ENCODE measurements around the gene KCNIP4.

Gene KCNIP4

GRCh38 chr4:20944961-20945360 lies 1003.6 kb downstream of the KCNIP4 start:
- DNase-seq (ENCODE audit: low spot score): no peak

- DNase-seq (ENCODE audit: low spot score): no peak
Observed at GRCh38 chr4:20944451-20944850, 1004.1 kb downstream of the KCNIP4 start.

- DNase-seq (ENCODE audit: low spot score): no peak
Observed at GRCh38 chr4:20938204-20938603, 1010.4 kb downstream of the KCNIP4 start.

- no peak for DNase-seq (ENCODE audit: low spot score)
Observed at GRCh38 chr4:20926529-20926928, 1022.0 kb downstream of the KCNIP4 start.

- no peak for DNase-seq (ENCODE audit: low spot score)
Observed at GRCh38 chr4:20925176-20925575, 1023.4 kb downstream of the KCNIP4 start.

- DNase-seq (ENCODE audit: low spot score): no peak
Observed at GRCh38 chr4:20922962-20923361, 1025.6 kb downstream of the KCNIP4 start.

GRCh38 chr4:20916106-20916505 lies 1032.5 kb downstream of the KCNIP4 start:
- DNase-seq (ENCODE audit: low spot score): no peak

- no peak for DNase-seq (ENCODE audit: low spot score)
Observed at GRCh38 chr4:20904966-20905365, 1043.6 kb downstream of the KCNIP4 start.

- no peak for DNase-seq (ENCODE audit: low spot score)
Observed at GRCh38 chr4:20901851-20902250, 1046.7 kb downstream of the KCNIP4 start.

GRCh38 chr4:20899591-20899990 lies 1049.0 kb downstream of the KCNIP4 start:
- DNase-seq (ENCODE audit: low spot score): no peak

- DNase-seq (ENCODE audit: low spot score): no peak
Observed at GRCh38 chr4:20895988-20896387, 1052.6 kb downstream of the KCNIP4 start.

- no peak for DNase-seq (ENCODE audit: low spot score)
Observed at GRCh38 chr4:20895208-20895607, 1053.4 kb downstream of the KCNIP4 start.

GRCh38 chr4:20890761-20891160 lies 1057.8 kb downstream of the KCNIP4 start:
- no peak for DNase-seq (ENCODE audit: low spot score)

- DNase-seq (ENCODE audit: low spot score): no peak
Observed at GRCh38 chr4:20889901-20890300, 1058.7 kb downstream of the KCNIP4 start.

GRCh38 chr4:20883677-20884076 lies 1064.9 kb downstream of the KCNIP4 start:
- DNase-seq (ENCODE audit: low spot score): no peak

GRCh38 chr4:20883231-20883630 lies 1065.3 kb downstream of the KCNIP4 start:
- no peak for DNase-seq (ENCODE audit: low spot score)

GRCh38 chr4:20882500-20882899 lies 1066.1 kb downstream of the KCNIP4 start:
- no peak for DNase-seq (ENCODE audit: low spot score)

- no peak for DNase-seq (ENCODE audit: low spot score)
Observed at GRCh38 chr4:20881658-20882057, 1066.9 kb downstream of the KCNIP4 start.

- no peak for DNase-seq (ENCODE audit: low spot score)
Observed at GRCh38 chr4:20878806-20879205, 1069.8 kb downstream of the KCNIP4 start.

- DNase-seq (ENCODE audit: low spot score): no peak
Observed at GRCh38 chr4:20870436-20870835, 1078.1 kb downstream of the KCNIP4 start.

GRCh38 chr4:20868108-20868507 lies 1080.5 kb downstream of the KCNIP4 start:
- no peak for DNase-seq (ENCODE audit: low spot score)

GRCh38 chr4:20860878-20861277 lies 1087.7 kb downstream of the KCNIP4 start:
- DNase-seq (ENCODE audit: low spot score): no peak

GRCh38 chr4:20859097-20859781 lies 1089.3 kb downstream of the KCNIP4 start:
- DNase-seq (ENCODE audit: low spot score): no peak

- no peak for DNase-seq (ENCODE audit: low spot score)
Observed at GRCh38 chr4:20857081-20857480, 1091.5 kb downstream of the KCNIP4 start.
